Hepatocyte (in vitro differentiated cells): ENCODE measurements around the gene MAP4. TPM values are rescaled to one million over a fixed set of nuclear protein-coding genes. Genes with fewer than 3 reads are reported as not detected.

Source experiments
- DNase-seq: peaks from one replicate; pipeline ENCODE4 v3.0.0-alpha.2; 2016; ENCODE audit warnings: low spot score
- H2AFZ ChIP-seq: fragments of 200-600 bp; sonication (generic); 2 replicates; pipeline ENCODE4 v1.6.0; 2016; ENCODE audit warnings: antibody characterized with exemption, mild to moderate bottlenecking
- H3K27ac ChIP-seq: fragments of 200-600 bp; sonication (generic); 2 replicates; pipeline ENCODE4 v1.5.1; 2016; ENCODE audit warnings: mild to moderate bottlenecking
- H3K27me3 ChIP-seq: fragments of 200-600 bp; sonication (generic); 2 replicates; pipeline ENCODE4 v1.6.1; 2016
- H3K36me3 ChIP-seq: fragments of 200-600 bp; sonication (generic); replicated peaks from 2 replicates; pipeline ENCODE4 v1.5.1; 2016; ENCODE audit warnings: low read depth; ENCODE audit not compliant: insufficient read depth
- H3K4me1 ChIP-seq: fragments of 200-600 bp; sonication (generic); 2 replicates; pipeline ENCODE4 v1.5.1; 2016; ENCODE audit warnings: mild to moderate bottlenecking, moderate library complexity; ENCODE audit not compliant: insufficient read depth
- H3K4me2 ChIP-seq: fragments of 200-600 bp; sonication (generic); 2 replicates; pipeline ENCODE4 v1.6.0; 2016
- H3K4me3 ChIP-seq: fragments of 200-600 bp; sonication (generic); 2 replicates; pipeline ENCODE4 v1.5.1; 2016; ENCODE audit warnings: mild to moderate bottlenecking
- H3K79me2 ChIP-seq: fragments of 200-600 bp; sonication (generic); 2 replicates; pipeline ENCODE4 v1.6.0; 2017; ENCODE audit warnings: mild to moderate bottlenecking
- H3K9me2 ChIP-seq: fragments of 200-600 bp; sonication (generic); replicated peaks from 2 replicates; pipeline ENCODE4 v1.6.0; 2017; ENCODE audit warnings: mild to moderate bottlenecking; ENCODE audit not compliant: insufficient read depth
- H3K9me3 ChIP-seq: fragments of 200-600 bp; sonication (generic); 2 replicates; pipeline ENCODE4 v1.5.1; 2016; ENCODE audit warnings: low read depth, mild to moderate bottlenecking
- H4K20me1 ChIP-seq: fragments of 200-600 bp; sonication (generic); 2 replicates; pipeline ENCODE4 v1.6.0; 2016; ENCODE audit warnings: mild to moderate bottlenecking; ENCODE audit not compliant: insufficient read depth, poor library complexity, severe bottlenecking
- CTCF ChIP-seq: fragments of 200-600 bp; sonication (generic); IDR thresholded peaks from 2 replicates; pipeline ENCODE4 v1.5.1; 2016; ENCODE audit warnings: antibody characterized with exemption, mild to moderate bottlenecking; ENCODE audit not compliant: poor library complexity
- EZH2 ChIP-seq: fragments of 200-600 bp; sonication (generic); IDR thresholded peaks from 2 replicates; pipeline ENCODE4 v1.6.1; 2016; ENCODE audit warnings: antibody characterized with exemption, mild to moderate bottlenecking, borderline replicate concordance
- EZH2phosphoT487 ChIP-seq: fragments of 200-600 bp; sonication (generic); IDR thresholded peaks from one replicate; pipeline ENCODE4 v1.6.1; 2018; ENCODE audit warnings: antibody characterized with exemption, mild to moderate bottlenecking, low read depth, moderate library complexity; ENCODE audit not compliant: unreplicated experiment, severe bottlenecking
- WGBS: methylation state at CpG from one replicate; pipeline ENCODE4 v1.1.6; 2016; ENCODE audit warnings: low lambda C conversion rate; ENCODE audit errors: missing lambda C conversion rate; 5-methylcytosine and 5-hydroxymethylcytosine counted together
- polyA plus RNA-seq: library from polyadenylated mRNA; unstranded; fragments of >200 nt; fragmentation: Nextera tagmentation; extraction: Ambion mirVana; gene quantifications from 2 replicates; pipeline ENCODE4 v1.2.1, GENCODE V29; 2016
- total RNA-seq: library from RNA; depleted of rRNA; stranded (reverse); fragments of >200 nt; gene quantifications from 2 replicates; pipeline ENCODE4 v1.2.3, GENCODE V29; 2014

Gene MAP4
- total and polyA plus RNA-seq, 2 experiments from 2014 or later: 85.5 to 91.3 TPM

GRCh38 chr3:47871389-47871788, 144.8 kb downstream of the MAP4 start:
- Histone ChIP-seq H2AFZ (no peak overlapping the region), H3K79me2 (no peaks in the 10 kb centered on the region), H3K9me3 (no peaks in the 10 kb centered on the region), H3K36me3 (no peaks in the 10 kb centered on the region), H3K4me2 (no peak overlapping the region), H3K27ac (peak overlapping the region; percentile 76), H3K9me2 (no peaks in the 10 kb centered on the region), H3K27me3 (no peaks in the 10 kb centered on the region), H3K4me1 (peaks cover 7% of the 10 kb centered on the region), H4K20me1 (no peaks in the 10 kb centered on the region), H3K4me3 (no peak overlapping the region)
- TF ChIP-seq EZH2 (no peak), EZH2phosphoT487 (no peak), CTCF (no peak)
- peak; percentile 72 for DNase-seq
- 65% methylated on average over 2 of the region's 2 CpGs for WGBS

- no peaks in the 10 kb centered on the region for H3K9me3 ChIP-seq
- H3K27me3 ChIP-seq: no peaks in the 10 kb centered on the region
- no peaks in the 10 kb centered on the region for H3K36me3 ChIP-seq
- no peaks in the 10 kb centered on the region for H3K9me2 ChIP-seq
- no peak for DNase-seq
- WGBS: 98% methylated on average over 9 of the region's 12 CpGs
- no peak overlapping the region for H2AFZ ChIP-seq
- no peak overlapping the region for H3K4me2 ChIP-seq
- H3K27ac ChIP-seq: no peak overlapping the region
- H3K4me1 ChIP-seq: peaks cover 7% of the 10 kb centered on the region
- H3K79me2 ChIP-seq: no peaks in the 10 kb centered on the region
- H3K4me3 ChIP-seq: no peak overlapping the region
- TF ChIP-seq EZH2phosphoT487: no peak
- no peak for TF ChIP-seq CTCF
- TF ChIP-seq EZH2: no peak
- no peaks in the 10 kb centered on the region for H4K20me1 ChIP-seq
Measured at GRCh38 chr3:47870702-47871260, 145.4 kb downstream of the MAP4 start.

- peaks cover 7% of the 10 kb centered on the region for H3K4me1 ChIP-seq
- no peaks in the 10 kb centered on the region for H3K27me3 ChIP-seq
- no peaks in the 10 kb centered on the region for H3K9me2 ChIP-seq
- no peak overlapping the region for H2AFZ ChIP-seq
- H3K36me3 ChIP-seq: no peaks in the 10 kb centered on the region
- TF ChIP-seq CTCF: no peak
- no peak for TF ChIP-seq EZH2phosphoT487
- no peak for TF ChIP-seq EZH2
- no peak overlapping the region for H3K4me3 ChIP-seq
- H3K79me2 ChIP-seq: no peaks in the 10 kb centered on the region
- no peaks in the 10 kb centered on the region for H4K20me1 ChIP-seq
- no peak overlapping the region for H3K4me2 ChIP-seq
- H3K27ac ChIP-seq: no peak overlapping the region
- H3K9me3 ChIP-seq: no peaks in the 10 kb centered on the region
- WGBS: 95% methylated on average over 3 of the region's 3 CpGs
- DNase-seq: no peak
Measured at GRCh38 chr3:47870156-47870555, 146.1 kb downstream of the MAP4 start.

GRCh38 chr3:47868306-47868705, 147.9 kb downstream of the MAP4 start:
- no peak overlapping the region for H3K4me2 ChIP-seq
- no peaks in the 10 kb centered on the region for H3K36me3 ChIP-seq
- no peaks in the 10 kb centered on the region for H3K27me3 ChIP-seq
- DNase-seq: no peak
- H3K9me3 ChIP-seq: no peaks in the 10 kb centered on the region
- no peak overlapping the region for H2AFZ ChIP-seq
- H3K4me3 ChIP-seq: no peak overlapping the region
- TF ChIP-seq CTCF: no peak
- TF ChIP-seq EZH2: no peak
- TF ChIP-seq EZH2phosphoT487: no peak
- no peaks in the 10 kb centered on the region for H3K79me2 ChIP-seq
- H3K9me2 ChIP-seq: no peaks in the 10 kb centered on the region
- WGBS: 100% methylated on average over 2 of the region's 2 CpGs
- no peaks in the 10 kb centered on the region for H4K20me1 ChIP-seq
- no peak overlapping the region for H3K27ac ChIP-seq
- peaks cover 7% of the 10 kb centered on the region for H3K4me1 ChIP-seq
